Activated T-cell treated with anti-CD3 and anti-CD28 coated beads for 1 hour (primary cell): Measurements from ENCODE around the gene NBDY.

ENCODE experiments used
- DNase-seq: peaks from one replicate; pipeline ENCODE4 v3.0.0-alpha.2; 2020; ENCODE audit warnings: low read depth

Gene NBDY

DNA sequence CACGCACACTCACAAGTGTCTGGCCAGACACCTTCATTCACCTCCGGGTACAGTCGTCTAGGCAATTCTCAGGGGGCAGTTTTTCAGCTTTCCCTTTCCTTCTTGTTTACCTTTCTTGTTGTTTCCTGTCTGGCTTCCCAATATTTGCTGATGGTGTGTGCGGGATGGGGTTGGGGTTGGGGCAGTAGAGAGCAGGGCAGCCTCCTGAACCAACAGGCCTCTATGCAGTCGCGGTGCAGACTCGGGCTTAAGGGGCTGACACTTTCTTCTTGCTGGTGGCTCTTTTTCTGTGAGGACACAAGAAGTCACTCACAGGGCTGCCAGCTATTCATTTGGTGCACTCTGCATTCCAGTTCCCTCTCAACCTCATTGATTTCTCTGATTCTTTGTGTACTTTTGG is 56.4 kb downstream of the NBDY start:
- no peak for DNase-seq

DNA sequence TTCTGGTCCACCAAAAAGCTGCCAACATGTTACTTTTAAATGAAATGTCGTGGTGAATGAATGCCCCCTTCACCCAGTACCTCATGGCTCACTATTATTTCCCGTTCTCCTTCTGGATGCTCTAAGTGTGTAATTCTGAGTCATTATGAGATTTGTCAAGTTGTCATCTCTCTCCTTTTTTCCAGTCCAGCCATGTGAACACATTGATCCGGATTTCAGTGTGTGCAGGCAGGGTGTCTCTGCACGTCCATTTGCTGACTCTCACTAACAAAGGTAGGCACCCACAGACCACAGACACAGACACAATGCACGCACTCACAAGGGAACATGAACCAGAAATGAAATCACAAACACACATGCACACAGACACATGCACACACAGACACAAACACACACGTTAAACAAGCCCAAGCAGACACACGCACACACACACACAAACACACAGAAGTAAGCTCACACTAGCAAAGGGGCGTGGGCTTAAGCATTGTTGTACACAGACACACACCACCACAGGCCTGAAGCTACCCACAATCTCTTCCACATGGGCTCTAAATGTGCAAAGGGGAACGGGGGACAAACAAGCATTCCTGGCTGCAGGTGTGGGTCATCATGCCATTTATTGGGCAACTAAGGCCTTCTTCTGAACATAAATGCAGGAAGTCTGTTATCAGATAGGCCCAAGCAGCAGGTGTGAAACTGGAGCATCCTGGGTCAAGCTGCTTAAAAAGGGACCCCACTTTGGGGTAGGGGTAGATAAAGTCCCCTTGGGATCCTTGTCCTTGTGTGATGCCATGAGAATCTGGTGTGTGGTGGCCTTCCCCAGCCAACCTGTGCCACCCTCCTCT is 58.1 kb downstream of the NBDY start:
- no peak for DNase-seq

DNA sequence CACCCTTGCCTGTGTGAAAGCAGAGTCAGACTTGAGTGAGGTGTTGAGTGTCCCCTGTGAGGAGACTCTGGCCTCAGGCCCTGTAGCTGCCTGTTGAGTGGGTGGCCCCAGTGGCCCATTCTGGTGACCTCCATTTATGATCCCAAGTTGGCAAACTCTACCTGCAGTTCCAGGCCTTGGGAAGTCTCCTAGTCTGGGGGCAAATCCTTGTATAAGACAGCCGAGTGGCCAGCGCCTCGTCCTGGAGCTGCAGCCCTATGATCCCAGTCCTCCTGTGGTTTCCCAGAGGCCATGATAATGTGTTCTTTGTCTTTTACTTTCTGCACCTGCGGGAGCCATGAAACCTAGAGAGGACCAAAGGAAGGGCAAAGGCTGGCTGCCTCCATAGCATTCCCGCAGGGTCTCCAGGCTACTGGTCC is 58.7 kb downstream of the NBDY start:
- no peak for DNase-seq

DNA sequence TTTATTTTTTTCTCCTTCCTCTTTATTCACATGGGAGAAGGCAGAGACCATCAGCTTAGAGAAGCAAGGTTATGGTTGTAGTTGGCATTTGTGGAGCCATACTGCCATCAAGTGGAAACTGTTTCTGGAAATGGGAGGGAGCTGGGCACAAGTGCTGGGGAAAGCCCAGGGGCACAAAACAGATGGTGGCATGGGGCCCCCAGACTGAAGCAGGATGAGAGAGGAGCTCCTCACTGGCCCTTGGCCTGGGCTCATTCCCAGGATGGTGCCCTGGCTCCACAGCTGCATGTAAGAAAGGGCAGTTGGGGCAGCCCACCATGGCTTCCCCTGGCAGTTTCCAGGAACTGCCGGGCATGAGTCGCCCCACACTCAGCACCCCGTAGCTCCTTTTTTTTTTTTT is 59.2 kb downstream of the NBDY start:
- DNase-seq = no peak

DNA sequence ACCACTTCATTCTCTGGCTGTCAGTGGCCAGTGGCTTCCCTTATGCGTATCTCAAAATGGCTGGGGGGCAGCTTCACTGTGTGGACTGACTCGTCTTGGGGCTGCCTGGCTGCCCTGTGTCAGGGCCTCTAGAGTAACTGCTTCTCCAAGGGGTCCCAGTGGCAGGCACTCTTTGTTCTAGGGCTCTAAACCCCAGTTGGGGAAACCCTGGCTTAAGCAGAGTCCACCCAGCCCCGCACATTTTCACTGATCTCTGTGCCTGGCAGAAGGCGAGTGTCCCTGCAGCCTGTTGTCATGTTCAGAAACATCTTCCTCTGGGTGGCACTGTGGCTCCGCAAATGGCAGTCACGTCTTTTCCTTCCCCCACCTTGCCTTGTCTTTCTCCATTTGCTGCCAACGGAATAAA is 59.7 kb downstream of the NBDY start:
- no peak for DNase-seq

DNA sequence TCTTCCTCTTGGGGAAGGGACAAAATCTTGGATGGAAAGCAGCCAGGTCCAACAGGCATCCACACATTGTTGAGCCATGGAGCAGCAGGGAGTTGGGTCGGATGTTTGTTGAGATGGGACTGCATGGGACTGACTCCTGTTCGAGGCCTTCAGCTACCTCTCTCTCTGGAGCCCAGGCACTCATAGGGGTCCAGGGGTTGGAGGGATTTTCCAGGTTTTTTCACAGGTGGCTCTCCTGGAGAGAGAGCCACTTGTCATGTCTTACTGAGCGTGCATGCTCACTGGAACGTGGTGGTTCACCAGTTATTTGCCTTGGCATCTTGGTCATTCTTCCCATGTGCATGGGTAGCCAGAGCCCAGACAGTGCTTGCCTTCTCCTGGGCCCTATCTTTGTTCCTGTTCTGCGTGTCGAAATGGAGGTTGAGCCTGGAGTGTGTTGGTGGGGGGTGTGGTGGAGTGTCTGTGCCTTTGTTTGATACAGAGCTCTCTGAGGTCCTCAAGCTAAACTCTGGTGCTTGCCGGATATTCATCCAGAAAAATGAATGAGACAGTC is 60.6 kb downstream of the NBDY start:
- no peak for DNase-seq

DNA sequence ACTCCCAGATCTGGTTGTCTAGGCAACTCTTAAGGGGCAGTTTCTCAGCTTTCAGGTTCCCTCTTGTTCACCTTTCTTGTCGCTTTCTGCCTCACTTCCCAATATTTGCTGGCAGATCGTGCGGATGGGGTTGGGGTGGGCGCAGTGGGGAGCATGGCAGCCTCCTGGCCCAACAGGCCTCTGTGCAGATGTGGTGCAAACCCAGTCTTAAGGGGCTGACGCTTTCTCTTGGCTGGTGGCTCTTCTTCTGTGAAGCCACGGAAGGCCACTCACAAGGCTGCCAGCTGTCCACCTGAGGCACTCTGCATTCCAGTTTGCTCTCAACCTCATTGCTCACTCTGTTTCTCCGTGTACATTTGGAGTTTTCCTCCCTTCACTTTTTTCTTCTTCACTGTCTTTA is 61.7 kb downstream of the NBDY start:
- no peak for DNase-seq

DNA sequence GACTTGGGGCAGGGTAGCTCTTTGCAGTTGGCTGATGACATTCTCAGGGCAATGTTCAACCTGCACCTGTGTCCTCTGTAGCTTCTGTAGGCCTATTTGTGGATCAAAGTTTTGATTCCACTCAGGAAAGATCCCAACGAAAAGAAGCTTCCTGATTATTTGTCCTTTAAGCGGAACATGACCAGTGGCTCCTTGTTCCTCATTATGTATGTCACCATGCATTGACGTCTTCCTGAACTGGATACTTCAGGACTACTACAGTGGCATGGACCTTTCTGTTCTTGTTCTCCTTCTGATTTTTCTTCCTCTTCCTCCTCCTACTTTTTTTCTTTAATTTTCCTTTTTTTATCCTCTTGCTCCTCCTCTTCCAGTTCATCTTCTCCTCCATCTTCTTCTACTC is 62.4 kb downstream of the NBDY start:
- no peak for DNase-seq

DNA sequence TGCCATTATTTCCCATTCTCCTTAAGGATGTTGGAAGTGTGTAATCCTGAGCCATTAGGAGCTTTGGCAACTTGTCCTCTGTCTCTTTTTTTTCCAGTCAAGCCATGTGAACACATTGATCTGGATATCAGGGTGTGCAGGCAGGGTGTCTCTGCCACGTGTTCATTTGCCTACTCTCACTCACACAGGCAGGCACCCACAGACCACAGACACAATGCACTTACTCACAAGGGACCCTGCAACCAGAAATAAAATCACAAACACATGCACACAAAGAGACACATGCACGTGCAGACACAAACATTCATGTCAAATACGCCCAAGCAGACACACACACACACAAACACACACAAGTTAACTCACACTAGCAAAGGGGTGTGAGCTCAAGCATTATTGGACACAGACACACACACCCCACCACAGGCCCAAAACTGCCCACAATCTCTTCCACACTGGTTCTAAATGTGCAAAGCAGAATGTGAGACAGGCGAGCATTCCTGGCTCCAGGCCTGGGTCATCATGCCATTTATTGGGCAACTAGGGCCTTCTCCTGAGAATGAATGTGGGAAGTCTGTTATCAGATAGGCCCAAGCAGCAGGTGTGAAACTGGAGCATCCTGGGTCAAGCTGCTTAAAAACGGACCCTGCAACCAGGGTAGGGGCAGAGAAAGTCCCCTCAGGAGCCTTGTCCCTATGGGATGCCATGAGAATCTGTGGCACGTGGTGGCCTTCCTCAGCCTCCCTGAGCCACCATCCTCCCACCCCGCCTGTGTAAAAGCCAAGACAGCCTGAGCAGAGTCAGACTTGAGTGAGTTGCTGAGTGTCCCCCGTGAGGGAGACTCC is 63.4 kb downstream of the NBDY start:
- DNase-seq = no peak

DNA sequence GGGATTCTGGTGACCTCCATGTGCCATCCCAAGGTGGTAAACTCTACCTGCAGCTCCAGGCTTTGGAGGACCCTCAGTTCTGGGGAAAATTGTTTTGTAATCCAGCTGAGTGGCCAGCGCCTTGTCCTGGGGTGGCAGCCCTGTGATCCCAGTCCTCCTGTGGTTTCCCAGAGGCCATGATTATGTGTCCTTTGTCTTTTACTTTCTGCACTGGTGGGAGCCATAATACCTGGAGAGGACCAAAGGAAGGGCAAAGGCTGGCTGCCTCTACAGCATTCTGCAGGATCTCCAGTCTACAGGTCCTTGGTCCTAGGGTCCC is 64.0 kb downstream of the NBDY start:
- no peak for DNase-seq

DNA sequence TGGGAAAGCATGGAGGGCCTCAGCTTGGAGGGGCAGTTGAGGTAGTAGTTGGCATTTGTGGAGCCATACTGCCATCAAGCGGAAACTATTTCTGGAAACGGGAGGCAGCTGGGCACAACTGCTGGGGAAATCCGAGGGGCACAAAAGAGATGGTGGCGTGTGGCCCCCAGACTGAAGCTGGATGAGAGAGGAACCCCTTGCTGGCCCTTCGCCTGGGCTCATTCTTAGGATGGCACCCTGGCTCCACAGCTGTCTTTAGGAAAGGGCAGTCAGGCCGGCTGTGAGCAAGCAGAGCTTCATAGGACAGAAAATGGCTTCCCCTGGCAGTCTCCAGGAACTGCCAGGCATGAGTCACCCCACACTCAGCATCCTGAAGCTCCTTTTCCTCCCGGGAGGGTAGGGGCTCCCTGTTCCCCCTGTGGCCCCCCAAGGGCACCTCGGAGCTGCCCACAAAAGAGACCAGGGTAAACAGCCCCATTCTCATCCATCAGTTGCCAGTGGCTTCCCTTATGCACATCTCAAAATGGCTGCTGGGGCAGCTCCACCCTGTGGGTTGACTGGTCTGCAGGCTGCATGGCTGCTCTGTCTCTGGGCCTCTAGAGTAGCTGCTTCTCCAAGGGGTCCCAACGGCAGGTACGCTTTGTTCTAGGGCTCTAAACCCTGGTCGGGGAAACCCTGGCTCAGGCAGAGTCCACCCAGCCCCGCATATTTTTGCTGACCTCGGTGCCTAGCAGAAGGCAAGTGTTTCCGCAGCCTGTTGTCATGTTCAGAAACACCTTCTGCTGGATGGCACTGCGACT is 64.7 kb downstream of the NBDY start:
- no peak for DNase-seq

DNA sequence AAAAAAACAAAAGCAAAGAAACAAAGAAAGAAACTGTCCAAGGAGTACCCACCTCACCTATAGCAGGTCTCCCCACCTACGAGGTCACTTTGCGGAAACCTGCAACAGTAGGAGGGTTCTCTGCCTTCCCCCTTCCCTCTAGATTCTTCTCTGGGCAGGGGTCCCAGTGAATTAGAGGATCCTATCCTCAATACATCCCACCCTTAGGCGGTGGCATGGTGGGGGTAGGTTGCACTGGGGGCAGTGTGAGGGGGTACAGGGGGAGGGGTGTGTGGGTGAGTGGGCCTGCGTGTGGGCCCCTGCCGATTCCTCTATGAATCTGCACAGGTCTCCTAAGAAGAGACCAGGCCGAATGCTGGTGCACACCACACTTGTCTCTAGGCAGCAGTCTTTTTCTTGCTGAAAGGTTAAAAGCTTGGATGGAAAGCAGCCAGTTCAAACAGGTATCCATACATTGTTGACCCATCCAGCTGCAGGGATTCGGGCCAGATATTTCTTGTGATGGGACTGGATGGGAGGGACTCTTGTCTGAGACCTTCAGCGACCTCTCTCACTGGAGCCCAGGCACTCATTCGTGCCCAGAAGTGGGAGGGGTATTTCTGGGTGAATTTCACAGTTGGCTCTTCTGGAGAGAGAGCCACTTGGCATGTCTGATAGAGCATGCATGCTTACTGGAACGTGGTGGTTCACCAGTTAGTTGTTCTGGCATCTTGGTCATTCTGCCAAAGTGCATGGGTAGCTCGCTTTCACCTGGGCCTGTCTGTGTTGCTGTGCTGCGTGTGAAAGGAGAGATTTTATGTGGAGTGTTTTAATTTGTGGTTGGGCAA is 65.6 kb downstream of the NBDY start:
- no peak for DNase-seq

DNA sequence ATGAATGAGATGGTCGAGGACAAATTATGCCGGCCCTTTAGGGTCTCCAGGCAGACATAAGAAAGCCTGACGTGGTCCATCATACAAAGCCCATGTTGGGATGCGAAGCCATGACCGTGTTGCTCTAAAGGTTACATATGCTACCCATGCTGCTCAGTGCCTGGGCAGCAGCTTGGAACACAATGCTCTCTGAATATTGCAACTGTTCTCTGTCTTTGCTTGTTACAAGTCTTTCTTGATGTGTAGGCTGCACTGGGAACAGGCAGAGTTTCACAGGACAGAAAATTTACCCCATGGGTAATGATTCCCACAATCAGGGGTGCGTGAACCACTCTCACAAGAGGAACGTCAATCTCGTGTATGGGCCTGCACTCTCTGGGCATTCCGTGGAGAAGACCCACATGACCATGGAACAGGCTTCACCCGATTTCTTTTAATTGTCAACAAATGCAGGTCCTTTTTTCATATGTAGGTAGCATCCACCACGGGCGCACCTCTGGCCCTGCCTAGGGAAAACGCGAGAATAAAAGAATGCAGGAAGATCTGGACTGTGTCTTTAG is 66.3 kb downstream of the NBDY start:
- no peak for DNase-seq

DNA sequence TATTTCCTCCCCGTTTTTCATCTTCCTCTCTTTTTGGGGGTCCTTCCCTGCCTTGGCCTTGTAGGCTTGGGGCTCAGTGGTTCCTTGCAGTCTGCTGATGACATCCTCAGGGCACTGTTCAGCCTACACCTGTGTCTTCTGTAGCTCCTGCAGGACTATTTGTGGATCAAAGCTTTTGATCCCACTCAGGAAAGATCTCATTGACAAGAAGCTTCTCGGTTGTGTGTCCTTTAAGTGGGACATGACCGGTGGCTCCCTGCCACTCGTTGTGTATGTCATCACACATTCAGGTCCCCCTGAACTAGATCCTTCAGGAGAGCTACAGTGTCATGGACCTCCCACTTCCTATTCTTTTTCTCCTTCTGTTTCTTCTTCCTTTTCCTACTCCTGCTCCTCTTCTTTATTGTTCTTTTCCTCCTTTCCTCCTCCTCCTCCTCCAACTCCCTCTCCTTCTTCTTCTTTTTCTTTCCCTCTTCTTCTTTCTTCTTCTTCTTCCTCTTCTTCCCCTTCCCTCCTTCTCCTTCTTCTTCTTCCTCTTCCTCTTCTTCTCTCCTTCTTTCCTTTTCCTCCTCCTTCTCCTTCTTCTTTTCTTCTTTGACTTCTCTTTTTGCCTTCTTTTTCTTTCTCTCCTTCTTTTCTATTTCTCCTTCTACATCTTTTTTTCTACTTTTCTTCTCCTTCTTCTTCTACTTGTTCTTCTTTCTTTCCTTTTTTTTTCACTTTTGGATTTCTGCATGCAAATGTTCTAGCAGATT is 67.8 kb downstream of the NBDY start:
- no peak for DNase-seq

DNA sequence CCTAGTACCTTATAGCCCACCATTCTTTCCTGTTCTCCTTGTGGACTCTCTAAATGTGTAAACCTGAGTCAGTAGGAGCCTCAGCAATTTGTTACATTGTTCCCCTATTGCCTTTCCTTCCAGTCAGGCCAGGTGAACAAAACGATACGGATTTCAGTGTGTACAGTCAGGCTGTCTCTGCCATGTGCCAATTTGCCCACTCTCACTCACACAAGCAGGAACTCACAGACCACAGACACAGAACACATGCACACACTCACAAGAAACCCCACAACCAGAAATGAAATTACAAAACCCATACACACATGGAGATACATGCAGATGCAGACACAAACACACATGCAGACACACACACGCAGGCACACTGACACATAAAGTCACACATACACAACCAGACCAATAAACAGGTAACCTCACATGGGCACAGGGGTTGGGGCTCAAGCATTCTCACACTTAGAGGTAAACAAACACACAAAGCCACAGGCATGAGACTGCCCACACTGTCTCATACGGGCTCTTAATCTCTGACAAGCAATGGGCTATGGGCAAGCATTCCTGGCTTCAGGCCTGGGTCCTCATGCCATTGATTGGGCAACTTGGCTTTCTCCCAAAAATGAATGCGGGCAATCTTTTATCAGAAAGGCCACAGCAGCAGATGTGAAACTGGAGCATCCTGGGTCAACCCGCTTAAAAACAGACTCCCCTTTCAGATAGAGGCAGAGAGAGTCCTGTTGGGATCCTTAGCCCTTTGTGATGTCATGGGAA is 68.7 kb downstream of the NBDY start:
- no peak for DNase-seq

DNA sequence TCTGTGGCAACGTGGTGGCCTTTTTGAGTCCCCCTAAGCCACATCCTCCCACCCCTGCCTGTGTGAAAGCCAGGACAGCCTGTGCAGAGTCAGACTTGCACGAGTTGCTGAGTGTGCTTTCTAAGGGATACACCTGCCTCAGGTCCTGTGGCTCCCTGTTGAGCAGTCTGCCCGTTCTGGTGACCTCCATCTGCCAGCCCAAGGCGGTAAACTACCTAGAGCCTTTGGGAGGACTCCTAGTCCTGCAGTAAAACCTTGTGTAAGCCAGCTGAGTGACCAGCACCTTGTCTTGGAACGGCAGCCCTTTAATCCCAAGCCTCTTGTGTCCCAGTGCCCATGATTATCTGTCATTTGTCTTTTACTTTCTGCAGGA is 69.3 kb downstream of the NBDY start:
- no peak for DNase-seq

DNA sequence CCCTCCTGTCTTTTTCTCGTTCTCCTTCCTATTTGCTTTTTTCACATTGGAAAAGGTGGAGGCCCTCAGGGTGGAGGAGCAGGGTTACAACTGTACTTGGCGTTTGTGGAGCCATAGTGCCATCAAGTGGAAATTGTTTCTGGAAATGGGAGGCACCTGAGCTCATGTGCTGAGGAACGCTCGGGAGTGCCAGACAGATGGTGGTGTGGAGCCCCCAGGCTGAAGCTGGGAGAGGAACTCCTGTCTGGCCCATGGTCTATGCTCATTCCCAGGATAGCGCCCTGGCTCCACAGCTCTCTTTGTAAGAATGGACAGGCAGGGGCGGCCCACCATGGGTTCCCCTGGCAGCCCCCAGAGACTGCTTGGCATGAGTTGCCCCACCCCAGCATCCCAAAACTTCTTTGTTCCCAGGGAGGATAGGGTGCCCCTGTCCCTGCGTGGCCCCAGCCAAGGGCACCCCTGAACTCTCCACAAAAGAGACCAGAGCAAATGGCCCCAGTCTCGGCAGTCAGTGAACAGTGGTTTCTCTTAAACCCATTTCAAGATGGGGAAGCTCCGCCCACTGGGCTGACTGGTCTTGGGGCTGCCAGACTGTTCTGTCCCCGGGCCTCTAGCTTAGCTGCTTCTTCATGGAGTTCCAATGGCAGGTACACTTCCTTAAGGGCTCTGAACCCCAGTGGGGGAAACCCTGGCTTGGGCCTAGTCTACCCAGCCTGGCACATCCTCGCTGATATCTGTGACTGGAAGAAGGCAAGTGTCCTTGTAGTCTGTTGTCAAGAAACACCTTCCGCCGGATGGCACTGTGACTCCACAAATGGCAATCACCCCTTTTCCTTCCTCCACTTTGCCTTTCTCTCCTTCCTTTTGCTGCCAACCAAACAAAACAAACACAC is 70.1 kb downstream of the NBDY start:
- DNase-seq = no peak

DNA sequence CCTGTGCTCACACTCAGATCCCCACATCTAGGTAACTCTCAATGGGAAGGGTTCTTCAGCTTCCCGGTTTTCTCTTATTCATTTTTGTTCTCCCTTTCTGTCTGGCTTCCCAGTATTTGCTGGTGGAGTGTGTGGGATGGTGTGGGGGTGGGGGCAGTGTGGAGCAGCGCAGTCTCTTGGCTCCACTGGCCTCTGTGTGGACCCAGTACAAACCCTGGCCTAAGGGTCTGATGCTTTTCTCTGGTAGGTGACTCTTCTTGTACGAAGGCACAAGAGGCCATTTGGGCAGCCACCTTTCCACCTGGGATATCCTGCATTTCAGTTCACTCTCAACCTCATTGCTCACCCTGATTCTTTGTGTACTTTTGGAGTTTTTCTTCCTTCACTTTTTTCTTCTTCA is 71.3 kb downstream of the NBDY start:
- DNase-seq = no peak

DNA sequence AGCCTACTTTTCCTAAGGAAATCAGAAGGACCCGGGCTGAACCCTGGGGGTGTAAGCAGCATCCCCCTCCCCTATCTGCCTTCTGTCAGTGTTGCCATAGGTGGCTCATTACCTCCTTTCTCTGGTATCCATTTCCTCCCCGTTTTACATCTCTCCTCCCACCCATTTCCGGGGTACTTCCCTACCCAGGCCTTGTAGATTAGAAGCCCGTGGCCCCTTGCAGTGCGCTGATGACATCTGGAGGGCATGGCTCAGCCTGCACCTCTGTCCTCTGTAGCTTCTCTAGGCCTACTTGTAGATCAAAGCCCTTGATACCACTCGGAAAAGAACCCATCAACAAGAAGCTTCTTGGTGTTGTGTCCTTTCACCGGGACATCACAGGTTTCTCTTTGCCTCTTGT is 71.8 kb downstream of the NBDY start:
- peak; percentile 22 for DNase-seq
